ENCODE measurements around the gene ZNF555. TPM values are rescaled to one million over a fixed set of nuclear protein-coding genes. Genes with fewer than 3 reads are reported as not detected.

ZNF555 gene
- total RNA-seq, 3 donors from 2014 or later = 4.6 to 10.7 (median 7.5) TPM

DNA sequence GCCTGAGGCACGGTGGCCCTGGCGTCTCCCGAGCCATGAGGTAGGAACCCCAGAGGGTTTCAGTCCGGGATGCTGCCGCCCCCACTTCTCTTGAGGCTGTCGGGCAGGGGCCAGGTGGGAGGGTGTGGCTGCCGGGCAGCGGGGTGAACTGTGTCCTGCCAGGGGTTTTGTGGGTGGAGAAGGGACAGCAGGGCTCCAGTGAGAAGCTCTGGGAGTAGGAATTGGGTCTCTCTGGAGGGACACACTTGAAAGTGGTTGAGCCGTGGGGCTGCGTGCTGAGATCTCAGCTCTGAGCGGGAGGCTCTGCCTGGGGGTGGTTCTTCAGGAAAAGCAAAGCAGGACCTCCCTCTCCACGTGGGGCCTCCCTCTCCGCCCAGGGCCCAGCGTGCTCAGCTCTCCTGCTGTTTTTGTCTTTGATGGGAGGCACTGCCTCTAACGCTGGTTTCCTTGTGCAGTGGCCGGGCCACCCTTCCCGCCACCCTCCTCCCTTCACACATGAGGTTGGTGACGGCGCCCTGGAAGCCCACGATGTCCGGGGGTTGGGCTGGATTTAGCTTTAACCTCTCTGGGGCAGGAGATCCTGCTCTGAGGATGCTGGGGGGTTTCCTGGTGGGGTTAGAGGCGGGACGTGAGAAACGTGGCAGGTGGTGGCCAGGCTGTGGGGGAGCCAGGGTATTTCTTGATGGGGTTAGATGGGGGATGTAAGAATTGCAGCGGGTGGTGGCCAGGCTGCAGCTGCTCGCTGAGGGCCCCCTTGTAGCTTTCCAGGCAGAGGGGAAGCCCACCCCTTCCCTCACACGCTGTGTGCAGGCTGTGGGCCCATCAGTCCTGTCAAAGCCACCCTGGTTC, 36.9 kb upstream of the ZNF555 start:
- intact Hi-C loops (cut with DNase I; ENCODE audit: low total_unique reads) = no loop called here
- no peaks in the 10 kb centered on the region for H3K27me3 ChIP-seq
- no peaks in the 10 kb centered on the region for H3K36me3 ChIP-seq
- H3K4me1 ChIP-seq = no peaks in the 10 kb centered on the region
- no peaks in the 10 kb centered on the region for H3K9me3 ChIP-seq
- no peak overlapping the region for H3K27ac ChIP-seq
- no peak for TF ChIP-seq CTCF (IDR thresholded peaks at IDR 0.05)
- TF ChIP-seq POLR2AphosphoS5 (IDR thresholded peaks at IDR 0.05) = no peak
- TF ChIP-seq POLR2A (IDR thresholded peaks at IDR 0.05) = no peak
- DNase-seq (ENCODE audit: low spot score in 2 of 2) = no peak
- H3K4me3 ChIP-seq = no peak overlapping the region

- Histone ChIP-seq H3K4me3 (no peak overlapping the region), H3K36me3 (no peaks in the 10 kb centered on the region), H3K27me3 (no peaks in the 10 kb centered on the region), H3K27ac (no peak overlapping the region), H3K9me3 (no peaks in the 10 kb centered on the region), H3K4me1 (no peaks in the 10 kb centered on the region)
- TF ChIP-seq POLR2A (IDR thresholded peaks at IDR 0.05) (no peak), CTCF (IDR thresholded peaks at IDR 0.05) (no peak), POLR2AphosphoS5 (IDR thresholded peaks at IDR 0.05) (no peak)
- intact Hi-C loops (cut with DNase I; ENCODE audit: low total_unique reads) = no loop called here
- DNase-seq (ENCODE audit: low spot score in 2 of 2) = no peak
These were observed 35.9 kb upstream of the ZNF555 start for GRCh38 chr19:2805261-2805900.

GRCh38 chr19:2805991-2806649, 35.2 kb upstream of the ZNF555 start:
- intact Hi-C loops (cut with DNase I; ENCODE audit: low total_unique reads) = no loop called here
- Histone ChIP-seq H3K27ac (no peak overlapping the region), H3K9me3 (no peaks in the 10 kb centered on the region), H3K36me3 (no peaks in the 10 kb centered on the region), H3K4me1 (no peaks in the 10 kb centered on the region), H3K27me3 (no peaks in the 10 kb centered on the region), H3K4me3 (no peak overlapping the region)
- TF ChIP-seq POLR2AphosphoS5 (IDR thresholded peaks at IDR 0.05) = no peak
- no peak for TF ChIP-seq POLR2A (IDR thresholded peaks at IDR 0.05)
- no peak for TF ChIP-seq CTCF (IDR thresholded peaks at IDR 0.05)
- DNase-seq (ENCODE audit: low spot score in 2 of 2) = no peak

DNA sequence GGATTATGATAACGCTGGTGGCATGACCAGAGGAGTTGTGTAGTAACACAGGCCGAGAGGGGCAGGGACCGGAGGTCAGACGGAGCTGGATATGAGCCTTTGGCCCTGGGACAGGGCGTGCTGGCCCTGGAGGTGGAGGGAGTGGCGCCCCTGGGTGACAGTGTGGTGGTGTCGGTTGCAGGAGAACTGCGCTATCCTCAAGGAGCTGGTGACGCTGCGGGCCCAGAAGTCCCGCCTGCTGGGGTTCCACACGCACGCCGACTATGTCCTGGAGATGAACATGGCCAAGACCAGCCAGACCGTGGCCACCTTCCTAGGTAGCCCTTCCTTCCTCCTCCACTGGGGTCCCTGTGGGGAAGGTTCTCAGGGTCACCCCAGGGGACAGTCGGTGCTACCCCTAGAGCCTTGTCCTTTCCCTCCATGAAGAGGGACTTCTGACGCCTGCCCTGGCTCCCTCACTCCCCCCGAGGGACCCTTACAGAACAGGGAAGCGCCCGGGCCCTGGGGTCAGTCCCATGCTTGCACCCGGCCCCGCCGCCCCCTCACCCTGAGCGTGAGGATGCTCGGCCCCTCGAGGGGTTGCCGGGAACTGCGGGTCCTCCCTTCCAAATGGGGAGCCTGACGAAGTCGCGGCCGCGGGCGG, 34.4 kb upstream of the ZNF555 start:
- no peak overlapping the region for H3K27ac ChIP-seq
- no peaks in the 10 kb centered on the region for H3K4me1 ChIP-seq
- H3K27me3 ChIP-seq = no peaks in the 10 kb centered on the region
- no peaks in the 10 kb centered on the region for H3K9me3 ChIP-seq
- no peak for DNase-seq (ENCODE audit: low spot score in 2 of 2)
- no peaks in the 10 kb centered on the region for H3K36me3 ChIP-seq
- intact Hi-C loops (cut with DNase I; ENCODE audit: low total_unique reads) = no loop called here
- TF ChIP-seq POLR2A (IDR thresholded peaks at IDR 0.05) = no peak
- no peak for TF ChIP-seq CTCF (IDR thresholded peaks at IDR 0.05)
- no peak overlapping the region for H3K4me3 ChIP-seq
